ENCODE data around the gene ZNF583.

ZNF583 gene

GRCh38 chr19:56474308-56474707, 70.2 kb downstream of the ZNF583 start:
- no peak for DNase-seq (ENCODE audit: low spot score)

GRCh38 chr19:56476093-56476492, 72.0 kb downstream of the ZNF583 start:
- DNase-seq (ENCODE audit: low spot score): no peak

Data from HuH-7.5 (cell line).